ENCODE measurements around the gene SUFU.
"Not testable (repeated sequence)": the region's sequence is repeated elsewhere in the genome, so short reads cannot be mapped to it uniquely, and the experiment has no call there.

Gene SUFU

DNA sequence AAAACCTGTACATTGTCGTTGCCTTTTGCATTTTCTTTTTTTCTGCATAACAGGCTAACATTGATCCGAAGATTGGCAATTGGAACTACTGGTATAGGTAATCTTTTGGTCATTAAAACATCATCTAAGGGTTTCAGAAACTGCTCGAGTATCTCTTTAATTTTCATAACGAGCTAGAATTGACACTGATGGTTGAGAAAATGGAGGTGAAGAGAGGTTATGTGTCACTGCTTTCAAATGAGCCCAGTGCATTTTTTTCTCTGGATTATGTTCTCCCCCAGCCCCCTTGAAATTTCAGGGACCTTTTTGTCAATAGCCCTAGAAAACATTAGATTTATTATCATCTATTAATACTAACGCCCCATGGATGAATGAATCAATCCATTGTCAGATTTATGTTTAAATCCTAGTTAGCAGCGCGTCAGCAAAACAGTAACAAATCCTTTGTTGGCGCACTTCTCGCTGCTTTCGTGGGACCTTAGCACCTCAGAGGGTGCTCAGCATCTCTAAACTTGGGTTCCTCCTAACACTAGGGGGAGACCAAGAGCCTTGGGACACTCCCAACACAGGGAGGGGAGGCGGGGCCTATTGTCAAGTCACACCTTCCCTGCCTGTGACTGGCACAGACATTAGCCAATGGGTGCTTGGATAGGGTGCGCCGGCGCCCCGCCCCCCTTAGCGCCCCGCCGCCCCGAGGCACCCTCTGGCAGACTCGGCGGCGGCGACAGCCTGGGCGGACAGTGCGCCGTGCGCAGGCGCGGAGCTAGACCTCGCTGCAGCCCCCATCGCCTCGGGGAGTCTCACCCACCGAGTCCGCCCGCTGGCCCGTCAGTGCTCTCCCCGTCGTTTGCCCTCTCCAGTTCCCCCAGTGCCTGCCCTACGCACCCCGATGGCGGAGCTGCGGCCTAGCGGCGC, at the start of gene SUFU:
SUFU (plus strand) TSS at position 709 of the 915 bp plus-strand sequence; CDS start at position 890, 181 bp downstream.
- Mint-ChIP-seq H3K4me3 (no peak within 1 kb of the TSS), H3K9me3 (no peaks in the 10 kb centered on the region), H3K27ac (peak within 1 kb of the TSS; percentile 93), H3K36me3 (peaks cover 9 to 10% of the 10 kb centered on the region in 2 donors), H3K4me1 (peaks cover 15 to 41% of the 10 kb centered on the region in 2 donors), H3K27me3 (no peaks in the 10 kb centered on the region)
- DNase-seq (peak; percentile 96), ATAC-seq (replicated peaks) (peak; percentile 75 to 81)

DNA sequence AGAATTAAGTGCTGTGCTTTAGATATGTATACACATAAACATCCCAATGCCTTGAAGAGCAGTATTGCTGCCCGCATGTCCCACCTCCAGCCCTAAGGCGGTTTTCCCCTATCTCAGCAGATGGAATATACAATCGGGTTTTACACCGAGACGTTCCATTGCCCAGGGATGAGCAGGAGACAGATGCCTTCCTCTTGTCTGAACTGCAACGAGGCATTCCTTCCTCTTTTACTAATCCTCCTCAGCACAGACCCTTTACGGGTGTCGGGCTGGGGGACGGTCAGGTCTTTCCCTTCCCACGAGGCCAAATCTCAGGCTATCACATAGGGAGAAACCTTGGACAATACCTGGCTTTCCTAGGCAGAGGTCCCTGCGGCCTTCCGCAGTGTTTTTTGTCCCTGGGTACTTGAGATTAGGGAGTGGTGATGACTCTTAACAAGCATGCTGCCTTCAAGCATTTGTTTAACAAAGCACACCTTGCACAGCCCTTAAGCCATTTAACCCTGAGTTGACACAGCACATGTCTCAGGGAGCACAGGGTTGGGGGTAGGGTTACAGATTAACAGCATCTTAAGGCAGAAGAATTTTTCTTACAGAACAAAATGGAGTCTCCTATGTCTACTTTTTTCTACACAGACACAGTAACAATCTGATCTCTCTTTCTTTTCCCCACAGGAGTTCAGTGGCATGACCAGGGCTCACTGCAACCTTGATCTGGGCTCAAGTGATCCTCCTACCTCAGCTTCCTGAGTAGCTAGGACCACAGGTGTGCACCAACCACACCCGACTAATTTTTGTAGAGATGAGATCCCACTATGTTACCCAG, 48.9 kb upstream of the SUFU start:
- not testable (repeated sequence) for DNase-seq; H3K9me3 Mint-ChIP-seq; ATAC-seq (replicated peaks); H3K4me3 Mint-ChIP-seq; H3K27me3 Mint-ChIP-seq
- H3K27ac Mint-ChIP-seq = peak overlapping the region; percentile 56
- H3K36me3 Mint-ChIP-seq = peaks cover 7 to 25% of the 10 kb centered on the region in 2 donors
- H3K4me1 Mint-ChIP-seq = peaks cover 10 to 23% of the 10 kb centered on the region in 2 donors

DNA sequence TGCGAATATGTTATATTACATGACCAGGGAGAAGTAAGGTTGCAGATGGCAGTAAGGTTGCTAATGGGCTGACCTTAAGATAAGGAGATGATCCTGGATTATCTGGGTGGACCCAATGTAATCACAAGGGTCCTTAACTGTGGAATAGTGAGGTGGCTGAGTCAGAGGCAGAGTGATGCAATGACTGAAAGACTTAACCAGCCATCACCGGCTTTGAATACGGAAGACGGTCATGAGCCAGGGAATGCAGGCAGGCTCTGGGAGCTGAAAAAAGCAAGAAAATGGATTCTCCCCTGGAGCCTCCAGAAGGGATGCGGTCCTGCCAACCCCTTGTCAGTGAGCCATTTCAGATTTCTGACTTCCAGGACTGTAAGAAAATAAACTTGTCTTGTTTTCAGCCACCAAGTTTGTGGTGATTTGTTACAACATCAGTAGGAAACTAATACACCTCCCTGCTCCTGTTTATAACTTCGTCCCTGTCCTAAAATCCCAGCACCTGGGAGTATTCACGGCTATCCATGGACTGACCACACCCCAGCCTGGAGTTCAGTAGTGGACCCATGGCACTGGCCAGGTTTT, 47.8 kb upstream of the SUFU start:
- Mint-ChIP-seq H3K27ac (no peak overlapping the region), H3K4me1 (peaks cover 13 to 27% of the 10 kb centered on the region in 2 donors), H3K36me3 (peaks cover 7 to 25% of the 10 kb centered on the region in 2 donors), H3K27me3 (no peaks in the 10 kb centered on the region), H3K9me3 (no peaks in the 10 kb centered on the region), H3K4me3 (no peak overlapping the region)
- no peak for DNase-seq
- no peak for ATAC-seq (replicated peaks)

DNA sequence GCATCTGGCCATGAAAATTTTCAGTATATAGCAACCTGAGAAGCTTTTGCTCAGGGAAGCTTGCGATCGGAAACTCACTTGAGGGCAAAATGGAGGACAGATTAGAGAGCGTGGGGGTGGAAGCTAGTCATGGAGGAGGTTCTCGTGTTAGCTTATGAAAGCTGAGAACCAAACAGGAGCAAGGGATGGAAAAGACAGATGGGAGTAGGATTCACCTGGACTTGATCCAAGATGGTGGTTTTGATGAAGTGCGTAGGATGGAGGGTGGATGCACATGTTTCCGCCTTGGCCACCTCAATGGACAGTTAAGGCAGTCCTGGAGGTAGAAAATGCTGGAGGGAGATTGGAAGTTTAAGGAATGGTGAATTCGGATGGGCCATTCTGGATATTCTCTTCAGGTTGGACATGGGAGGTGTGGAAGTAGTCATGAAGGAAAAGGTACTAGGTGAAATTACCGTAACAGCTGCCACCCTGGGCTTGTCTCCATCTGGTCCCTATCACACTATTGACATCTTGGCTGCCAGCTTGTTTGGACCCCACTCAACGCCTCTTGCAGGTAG, 46.1 kb upstream of the SUFU start:
- Mint-ChIP-seq H3K4me3 (no peak overlapping the region), H3K27me3 (no peaks in the 10 kb centered on the region), H3K27ac (no peak overlapping the region), H3K36me3 (peaks cover 7 to 16% of the 10 kb centered on the region in 2 donors), H3K9me3 (no peaks in the 10 kb centered on the region), H3K4me1 (peaks cover 20 to 28% of the 10 kb centered on the region in 2 donors)
- ATAC-seq (replicated peaks) (no peak), DNase-seq (no peak)

DNA sequence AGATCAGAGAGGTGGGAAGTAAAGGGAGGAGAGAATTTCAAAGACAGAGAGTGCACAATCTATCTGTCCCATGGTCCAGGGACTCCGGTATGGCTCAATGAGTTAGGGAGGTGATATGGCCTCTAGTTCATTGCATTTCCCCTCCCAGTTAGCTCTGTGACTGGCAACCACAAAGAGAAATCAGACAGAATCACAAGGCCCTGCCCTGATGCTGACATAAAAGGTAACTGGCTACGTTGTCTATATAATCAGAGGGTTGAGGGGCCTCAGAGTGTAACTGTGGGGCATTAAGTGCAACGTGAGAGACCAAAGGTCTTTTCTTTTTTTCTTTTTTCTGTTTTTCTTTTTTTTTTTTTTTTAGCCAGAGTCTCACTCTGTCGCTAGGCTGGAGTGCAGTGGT, 45.1 kb upstream of the SUFU start:
- no peak for ATAC-seq (replicated peaks)
- no peak for DNase-seq
- no peaks in the 10 kb centered on the region for H3K27me3 Mint-ChIP-seq
- peaks cover 3 to 10% of the 10 kb centered on the region in 2 donors for H3K36me3 Mint-ChIP-seq
- H3K4me1 Mint-ChIP-seq = peaks cover 22 to 31% of the 10 kb centered on the region in 2 donors
- H3K9me3 Mint-ChIP-seq = no peaks in the 10 kb centered on the region
- no peak overlapping the region for H3K4me3 Mint-ChIP-seq
- no peak overlapping the region for H3K27ac Mint-ChIP-seq

DNA sequence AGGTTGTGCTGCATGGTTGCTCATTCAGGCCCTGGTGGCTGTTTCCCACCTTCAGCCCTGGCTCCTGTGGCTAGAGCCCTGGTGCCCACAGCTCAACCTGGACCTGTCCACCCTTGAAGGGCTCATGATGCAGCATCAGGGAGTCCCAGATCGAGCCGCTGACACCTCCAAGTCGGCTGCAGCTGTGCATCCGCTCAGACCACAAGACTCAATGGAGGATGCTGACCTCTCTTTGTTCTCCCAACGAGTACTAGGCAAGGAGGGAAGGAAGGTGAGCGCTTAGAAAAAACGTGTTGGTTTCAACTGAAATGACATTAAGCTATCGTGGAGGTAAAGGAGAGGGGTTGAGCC, 43.0 kb upstream of the SUFU start:
- peak overlapping the region; percentile 93 to 96 for H3K4me3 Mint-ChIP-seq
- ATAC-seq (replicated peaks) = peak; percentile 36 to 43
- H3K4me1 Mint-ChIP-seq = peaks cover 23 to 37% of the 10 kb centered on the region in 2 donors

DNA sequence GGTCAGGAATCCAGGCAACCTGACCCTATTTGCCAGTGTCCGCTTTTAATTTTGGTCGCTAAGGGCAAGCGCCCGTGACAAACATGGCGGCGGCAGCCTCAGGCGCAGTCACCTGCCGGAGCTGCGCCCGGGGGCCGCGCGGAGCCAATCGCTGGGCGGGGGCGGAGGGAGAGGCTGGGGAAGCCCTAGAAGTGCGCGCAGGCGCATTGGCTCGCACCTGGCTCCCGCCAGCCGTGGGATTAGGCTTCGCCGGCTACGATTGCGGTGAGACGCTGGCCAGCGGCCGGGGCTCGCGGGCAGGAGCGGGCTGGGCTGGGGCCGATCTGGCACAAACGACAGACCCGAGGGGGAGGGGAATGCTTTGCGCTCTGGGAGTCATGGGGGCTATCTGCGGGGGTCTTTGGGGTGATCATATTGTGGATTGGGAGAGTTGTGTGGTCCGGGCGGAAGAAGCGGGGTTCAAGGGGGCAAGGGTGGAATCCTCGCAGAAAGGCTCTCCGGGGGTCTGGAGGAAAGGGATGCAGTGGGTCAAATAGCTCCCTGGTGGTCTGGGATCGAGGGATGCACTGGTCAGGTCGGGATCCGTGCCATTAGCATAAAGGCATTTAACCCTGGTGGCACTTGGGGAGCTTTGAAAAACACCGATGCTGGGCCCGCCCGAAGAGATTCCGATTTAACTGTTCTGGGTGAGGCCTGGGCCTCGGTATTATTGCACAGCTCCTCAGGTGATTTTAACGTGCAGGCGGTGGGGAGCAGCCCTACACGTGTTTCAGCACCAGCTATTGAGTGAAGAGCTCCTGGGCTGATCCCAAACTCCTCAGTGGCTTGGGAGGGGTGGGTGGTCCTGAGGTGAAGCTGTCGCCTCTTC, 42.4 kb upstream of the SUFU start:
- Mint-ChIP-seq H3K27me3 (no peaks in the 10 kb centered on the region), H3K4me3 (peak overlapping the region; percentile 93 to 96), H3K27ac (peak overlapping the region; percentile 88), H3K4me1 (peaks cover 23 to 37% of the 10 kb centered on the region in 2 donors), H3K36me3 (peaks cover 0 to 5% of the 10 kb centered on the region in 2 donors), H3K9me3 (no peaks in the 10 kb centered on the region)
- DNase-seq = peak; percentile 89
- peak; percentile 96 to 97 for ATAC-seq (replicated peaks)

More for the DNA sequence above, 43.0 kb upstream of the SUFU start:
- H3K27ac Mint-ChIP-seq = peak overlapping the region; percentile 88
- peaks cover 1 to 5% of the 10 kb centered on the region in 2 donors for H3K36me3 Mint-ChIP-seq
- H3K9me3 Mint-ChIP-seq = no peaks in the 10 kb centered on the region
- no peaks in the 10 kb centered on the region for H3K27me3 Mint-ChIP-seq
- no peak for DNase-seq

DNA sequence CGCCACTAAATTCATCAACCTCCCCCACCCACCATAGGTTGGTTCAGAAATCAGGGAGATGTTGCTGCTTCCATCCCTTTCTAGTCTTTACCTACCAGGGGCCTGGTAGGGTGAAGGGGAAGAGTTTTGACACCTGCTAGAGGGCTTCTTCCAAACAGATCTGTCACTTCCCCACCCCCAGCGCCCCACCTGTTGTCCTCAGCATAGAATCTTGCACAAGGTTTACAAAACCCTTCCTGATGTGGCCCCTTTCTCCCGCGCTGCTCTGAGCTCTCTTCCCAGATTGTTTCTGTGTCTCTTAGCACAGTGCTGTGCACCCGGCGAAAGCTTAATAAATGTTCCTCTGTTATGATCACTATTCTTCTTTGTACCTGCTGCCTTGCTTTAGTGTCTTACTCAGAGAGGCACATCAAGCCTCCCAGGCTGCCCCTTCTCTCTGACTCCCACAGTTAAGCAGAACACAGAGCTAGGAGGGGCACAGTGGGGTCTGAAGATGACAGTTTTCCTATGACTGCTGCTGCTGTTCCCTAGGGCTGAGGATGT, 41.2 kb upstream of the SUFU start:
- ATAC-seq (replicated peaks) (no peak), DNase-seq (no peak)
- Mint-ChIP-seq H3K27ac (peak overlapping the region; percentile 60), H3K9me3 (no peaks in the 10 kb centered on the region), H3K4me3 (peak overlapping the region; percentile 46 to 96), H3K36me3 (peaks cover 0 to 2% of the 10 kb centered on the region in 2 donors), H3K4me1 (peaks cover 23 to 37% of the 10 kb centered on the region in 2 donors), H3K27me3 (no peaks in the 10 kb centered on the region)

DNA sequence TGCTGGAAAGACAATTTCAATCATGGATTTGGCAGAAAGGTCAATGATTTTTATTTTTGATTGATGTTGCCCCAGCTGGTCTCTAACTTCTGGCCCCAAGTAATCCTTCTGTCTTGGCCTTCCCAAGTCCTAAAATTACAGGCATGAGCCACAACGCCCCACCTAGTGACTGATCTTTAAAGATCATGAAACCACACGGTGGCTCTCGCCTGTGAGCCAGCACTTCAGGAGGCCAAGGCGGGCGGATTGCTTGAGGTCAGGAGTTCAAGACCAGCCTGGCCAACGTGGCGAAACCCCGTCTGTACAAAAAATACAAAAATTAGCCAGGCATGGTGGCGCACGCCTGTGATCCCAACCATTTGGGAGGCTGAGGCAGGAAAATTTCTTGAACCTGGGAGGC, 39.8 kb upstream of the SUFU start:
- Mint-ChIP-seq H3K9me3 (no peaks in the 10 kb centered on the region), H3K4me1 (peaks cover 23 to 37% of the 10 kb centered on the region in 2 donors), H3K27me3 (no peaks in the 10 kb centered on the region), H3K27ac (no peak overlapping the region), H3K4me3 (no peak overlapping the region), H3K36me3 (peaks cover 0 to 3% of the 10 kb centered on the region in 2 donors)
- DNase-seq = no peak
- no peak for ATAC-seq (replicated peaks)

DNA sequence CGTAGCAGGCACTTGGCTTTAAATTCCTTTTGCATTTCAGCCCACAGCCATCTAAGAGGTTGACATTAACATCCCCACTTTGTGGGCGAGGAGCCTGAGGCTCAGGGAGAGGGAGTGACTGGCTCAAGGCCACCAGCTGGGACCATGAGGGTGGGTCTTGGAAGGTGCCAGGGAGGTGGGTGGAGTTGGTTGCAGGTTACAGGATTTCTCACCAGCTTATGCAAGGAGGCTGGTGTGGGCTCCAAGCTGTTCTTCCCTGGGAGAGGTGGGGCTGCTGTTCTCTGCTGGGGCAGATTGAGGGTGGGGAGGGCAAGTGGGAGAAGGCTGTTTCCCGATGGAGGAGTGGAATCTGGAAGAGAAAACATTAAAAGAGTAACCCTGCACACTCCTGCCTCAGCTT, 38.3 kb upstream of the SUFU start:
- H3K27ac Mint-ChIP-seq = no peak overlapping the region
- no peak overlapping the region for H3K4me3 Mint-ChIP-seq
- H3K4me1 Mint-ChIP-seq = peaks cover 23 to 37% of the 10 kb centered on the region in 2 donors
- H3K36me3 Mint-ChIP-seq = peaks cover 3 to 12% of the 10 kb centered on the region in 2 donors
- no peaks in the 10 kb centered on the region for H3K27me3 Mint-ChIP-seq
- ATAC-seq (replicated peaks) = no peak
- no peak for DNase-seq
- H3K9me3 Mint-ChIP-seq = no peaks in the 10 kb centered on the region

DNA sequence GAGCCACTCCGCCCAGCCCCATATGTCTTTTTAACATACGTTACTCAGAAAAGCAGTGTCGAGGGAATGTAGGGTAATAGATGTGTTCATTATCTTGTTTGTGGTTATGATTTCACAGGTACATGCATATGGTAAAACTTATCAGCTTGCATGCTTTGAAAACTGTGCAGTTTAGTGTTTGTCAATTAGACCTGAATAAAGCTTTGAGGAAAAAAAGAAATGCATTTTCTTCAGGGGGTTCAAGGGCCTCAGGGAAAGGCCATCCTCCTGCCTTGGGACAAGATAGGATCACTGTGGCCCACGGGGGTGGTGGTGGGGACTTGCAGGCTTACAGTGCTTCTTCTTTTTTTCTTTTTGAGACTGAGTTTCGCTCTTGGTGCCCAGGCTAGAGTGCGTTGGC, 36.5 kb upstream of the SUFU start:
- peaks cover 11 to 19% of the 10 kb centered on the region in 2 donors for H3K4me1 Mint-ChIP-seq
- H3K36me3 Mint-ChIP-seq = peaks cover 7 to 19% of the 10 kb centered on the region in 2 donors
- no peaks in the 10 kb centered on the region for H3K9me3 Mint-ChIP-seq
- no peak for DNase-seq
- no peak for ATAC-seq (replicated peaks)
- H3K4me3 Mint-ChIP-seq = no peak overlapping the region
- H3K27ac Mint-ChIP-seq = no peak overlapping the region
- no peaks in the 10 kb centered on the region for H3K27me3 Mint-ChIP-seq

DNA sequence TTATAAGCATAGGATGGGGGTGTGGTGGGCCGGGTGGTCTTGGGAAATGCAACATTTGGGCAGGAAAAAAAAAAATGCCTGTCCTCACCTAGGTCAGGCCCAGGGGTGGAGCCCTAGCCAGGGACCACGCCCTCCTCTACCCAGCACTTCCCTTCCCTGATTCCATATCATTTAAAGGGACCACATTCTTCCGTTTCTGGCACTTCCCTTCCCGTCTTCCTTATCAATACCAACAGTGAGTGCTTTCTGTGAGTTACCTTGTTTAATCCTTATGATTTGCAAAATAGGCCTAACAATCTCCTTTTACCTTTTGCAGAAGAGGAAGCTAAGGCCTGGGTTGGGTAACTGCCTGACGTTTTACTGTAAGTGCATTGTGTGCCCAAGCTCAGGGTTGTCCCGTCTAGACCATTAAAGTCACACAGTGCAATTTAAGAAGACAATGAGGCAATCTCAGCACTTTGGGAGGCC, 35.8 kb upstream of the SUFU start:
- Mint-ChIP-seq H3K27me3 (no peaks in the 10 kb centered on the region), H3K4me3 (no peak overlapping the region), H3K4me1 (peaks cover 5 to 12% of the 10 kb centered on the region in 2 donors), H3K27ac (no peak overlapping the region), H3K9me3 (no peaks in the 10 kb centered on the region), H3K36me3 (peaks cover 7 to 23% of the 10 kb centered on the region in 2 donors)
- ATAC-seq (replicated peaks) = no peak
- no peak for DNase-seq

DNA sequence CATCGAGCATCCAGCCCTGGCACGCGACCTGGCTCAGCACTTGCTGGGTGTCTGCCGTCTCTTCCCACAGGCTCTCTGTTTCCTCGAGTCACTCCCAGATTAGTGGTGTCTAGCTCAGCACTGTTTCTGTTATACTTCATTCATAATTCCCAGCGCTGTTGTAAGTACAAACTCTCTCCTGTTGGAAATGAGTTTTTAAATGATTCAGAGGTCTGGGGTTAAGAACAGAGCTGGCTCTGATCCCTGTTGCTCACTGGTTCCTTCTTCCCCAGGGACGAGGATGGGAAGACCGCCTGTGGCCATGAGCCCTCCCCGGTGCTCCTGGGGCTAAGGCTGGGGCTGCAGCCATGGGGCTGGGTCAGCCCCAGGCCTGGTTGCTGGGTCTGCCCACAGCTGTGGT, 35.1 kb upstream of the SUFU start:
- Mint-ChIP-seq H3K4me1 (peaks cover 4 to 6% of the 10 kb centered on the region in 2 donors), H3K4me3 (no peak overlapping the region), H3K36me3 (peaks cover 10 to 23% of the 10 kb centered on the region in 2 donors), H3K27me3 (no peaks in the 10 kb centered on the region), H3K27ac (no peak overlapping the region), H3K9me3 (no peaks in the 10 kb centered on the region)
- no peak for ATAC-seq (replicated peaks)
- no peak for DNase-seq
